GM12865 (cell line): Measurements from ENCODE around the gene NCBP1.

Experiments used
- DNase-seq: peaks from one replicate; pipeline ENCODE4 v3.0.0; 2010; ENCODE audit warnings: low read depth
- H3K4me3 ChIP-seq: 2 replicates; pipeline ENCODE4 v1.5.1; 2011; ENCODE audit warnings: mild to moderate bottlenecking, low read depth, low read length, control low read depth
- CTCF ChIP-seq: IDR thresholded peaks from 2 replicates; pipeline ENCODE4 v1.5.1; 2011; ENCODE audit warnings: low read length, control low read depth, low read depth, inconsistent platforms; ENCODE audit not compliant: insufficient read depth; ENCODE audit errors: missing control alignments

NCBP1 gene

GRCh38 chr9:97596906-97597305 is 36.7 kb upstream of the NCBP1 start:
- no peak overlapping the region for H3K4me3 ChIP-seq
- DNase-seq = no peak
- no peak for TF ChIP-seq CTCF

GRCh38 chr9:97598461-97599288 is 34.9 kb upstream of the NCBP1 start:
- H3K4me3 ChIP-seq = no peak overlapping the region
- peak; percentile 93 for DNase-seq
- peak; percentile 93 for TF ChIP-seq CTCF

GRCh38 chr9:97599314-97599846 is 34.2 kb upstream of the NCBP1 start:
- no peak for DNase-seq
- H3K4me3 ChIP-seq = no peak overlapping the region
- TF ChIP-seq CTCF = no peak

GRCh38 chr9:97600531-97601227 is 32.9 kb upstream of the NCBP1 start:
- TF ChIP-seq CTCF = no peak
- H3K4me3 ChIP-seq = no peak overlapping the region
- no peak for DNase-seq

GRCh38 chr9:97601228-97601898 is 32.3 kb upstream of the NCBP1 start:
- no peak for TF ChIP-seq CTCF
- DNase-seq = no peak
- no peak overlapping the region for H3K4me3 ChIP-seq

- H3K4me3 ChIP-seq = no peak overlapping the region
- no peak for DNase-seq
- no peak for TF ChIP-seq CTCF
These were observed 31.2 kb upstream of the NCBP1 start for GRCh38 chr9:97602430-97602829.
